Astrocyte of the cerebellum (primary cell): ENCODE data around the gene LHPP.

ENCODE experiments used
- DNase-seq: peaks from one replicate; pipeline ENCODE4 v3.0.0-alpha.2; 2011; ENCODE audit warnings: low read depth
- H3K4me3 ChIP-seq: 2 replicates; pipeline ENCODE4 v1.5.1; 2011; ENCODE audit warnings: mild to moderate bottlenecking, low read depth, low read length, moderate library complexity
- CTCF ChIP-seq: IDR thresholded peaks from 2 replicates; pipeline ENCODE4 v1.5.1; 2012; ENCODE audit warnings: low read length, low read depth, moderate library complexity, mild to moderate bottlenecking; ENCODE audit errors: missing control alignments
- in situ Hi-C: cut with HindIII; loops from 2 replicates; pipeline ENCODE4 v1.10.0; 2017; ENCODE audit warnings: low sequenced_read_pairs

LHPP gene

GRCh38 chr10:124453960-124454610 lies 7.5 kb upstream of the LHPP start:
- no peak for TF ChIP-seq CTCF
- no peak for DNase-seq
- in situ Hi-C loops = no loop called here

GRCh38 chr10:124455441-124455840 lies 6.2 kb upstream of the LHPP start:
- in situ Hi-C loops = no loop called here
- no peak overlapping the region for H3K4me3 ChIP-seq
- no peak for DNase-seq
- no peak for TF ChIP-seq CTCF

More at GRCh38 chr10:124453960-124454610, 7.5 kb upstream of the LHPP start:
- H3K4me3 ChIP-seq = no peak overlapping the region

- no peak for TF ChIP-seq CTCF
- in situ Hi-C loops = no loop called here
- H3K4me3 ChIP-seq = no peak overlapping the region
- DNase-seq = no peak
Measured at GRCh38 chr10:124458473-124458872, 3.1 kb upstream of the LHPP start.

- DNase-seq = no peak
- no peak for TF ChIP-seq CTCF
- in situ Hi-C loops = no loop called here
- no peak overlapping the region for H3K4me3 ChIP-seq
Measured at GRCh38 chr10:124458889-124459288, 2.7 kb upstream of the LHPP start.

GRCh38 chr10:124459395-124459794 lies 2.2 kb upstream of the LHPP start:
- no peak overlapping the region for H3K4me3 ChIP-seq
- no peak for DNase-seq
- no peak for TF ChIP-seq CTCF
- in situ Hi-C loops = no loop called here

- no peak overlapping the region for H3K4me3 ChIP-seq
- DNase-seq = no peak
- no peak for TF ChIP-seq CTCF
- in situ Hi-C loops = no loop called here
Measured at GRCh38 chr10:124460144-124460543, 1.5 kb upstream of the LHPP start.

GRCh38 chr10:124462348-124462695 lies 699 bp downstream of the LHPP start:
- peak overlapping the region; percentile 50 for H3K4me3 ChIP-seq
- in situ Hi-C loops = no loop called here
- no peak for TF ChIP-seq CTCF

More at GRCh38 chr10:124462348-124462695, 699 bp downstream of the LHPP start:
- no peak for DNase-seq
